Fibroblast of skin of abdomen (primary cell): ENCODE data around the gene FEM1B. TPM values are rescaled to one million over a fixed set of nuclear protein-coding genes. Genes with fewer than 3 reads are reported as not detected.
"Not testable (repeated sequence)": the region's sequence is repeated elsewhere in the genome, so short reads cannot be mapped to it uniquely, and the experiment has no call there.

Experiments used
- DNase-seq: peaks from one replicate; pipeline ENCODE4 v3.0.0-alpha.2; 2013
- polyA plus RNA-seq, 2 experiments: library from polyadenylated mRNA; unstranded; fragments of 120-200 nt; gene quantifications; one replicate each; pipeline ENCODE4 v1.2.1, GENCODE V29; 2013; ENCODE audit not compliant: insufficient read length in 2 of 2

FEM1B gene
- polyA plus RNA-seq (2013, experiment 1 of 2; ENCODE audit: insufficient read length): 38.1 TPM
- polyA plus RNA-seq (2013, experiment 2 of 2; ENCODE audit: insufficient read length): 41.1 TPM

DNA sequence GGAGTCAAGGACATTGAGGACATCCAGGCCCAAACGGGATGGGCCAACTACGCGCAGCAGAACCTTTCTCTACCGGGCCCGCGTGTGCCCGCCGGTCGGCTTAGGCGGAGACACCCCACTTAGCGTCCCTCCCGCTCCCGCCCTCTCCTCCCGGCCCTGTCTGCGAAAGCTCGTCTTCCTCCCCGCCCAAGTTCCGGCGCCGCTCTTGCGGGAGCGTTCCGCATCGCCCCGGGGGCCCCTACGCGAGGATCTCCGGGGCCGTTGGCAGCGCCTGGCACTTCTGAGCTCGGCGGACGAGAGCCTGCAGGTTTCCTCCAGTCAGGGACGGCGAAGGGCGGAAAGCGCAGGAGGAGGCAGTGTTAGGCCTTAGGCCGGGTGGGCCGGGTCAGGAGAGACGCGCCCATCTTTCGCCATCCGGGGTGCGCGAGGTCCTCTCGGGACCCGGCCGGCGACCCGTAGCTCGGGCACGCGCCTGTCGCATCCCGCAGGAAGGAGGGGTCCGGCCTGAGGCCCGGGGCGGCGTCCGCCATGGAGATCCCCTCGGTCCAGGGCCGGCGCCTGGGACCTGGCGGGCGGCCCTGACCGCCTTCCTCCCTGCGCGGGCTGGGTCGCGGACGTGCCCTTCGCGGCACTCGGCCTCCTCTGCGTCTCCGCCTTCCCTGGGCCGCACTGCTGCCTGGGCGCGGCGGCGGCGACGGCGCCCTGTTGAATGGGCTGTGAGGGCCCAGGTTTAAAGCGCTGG is at the start of gene FEM1B:
TSS of gene FEM1B (plus strand) at position 143 of the 742 bp plus-strand sequence. CDS start 673 bp downstream, outside the sequence.
- peak; percentile 93 for DNase-seq

DNA sequence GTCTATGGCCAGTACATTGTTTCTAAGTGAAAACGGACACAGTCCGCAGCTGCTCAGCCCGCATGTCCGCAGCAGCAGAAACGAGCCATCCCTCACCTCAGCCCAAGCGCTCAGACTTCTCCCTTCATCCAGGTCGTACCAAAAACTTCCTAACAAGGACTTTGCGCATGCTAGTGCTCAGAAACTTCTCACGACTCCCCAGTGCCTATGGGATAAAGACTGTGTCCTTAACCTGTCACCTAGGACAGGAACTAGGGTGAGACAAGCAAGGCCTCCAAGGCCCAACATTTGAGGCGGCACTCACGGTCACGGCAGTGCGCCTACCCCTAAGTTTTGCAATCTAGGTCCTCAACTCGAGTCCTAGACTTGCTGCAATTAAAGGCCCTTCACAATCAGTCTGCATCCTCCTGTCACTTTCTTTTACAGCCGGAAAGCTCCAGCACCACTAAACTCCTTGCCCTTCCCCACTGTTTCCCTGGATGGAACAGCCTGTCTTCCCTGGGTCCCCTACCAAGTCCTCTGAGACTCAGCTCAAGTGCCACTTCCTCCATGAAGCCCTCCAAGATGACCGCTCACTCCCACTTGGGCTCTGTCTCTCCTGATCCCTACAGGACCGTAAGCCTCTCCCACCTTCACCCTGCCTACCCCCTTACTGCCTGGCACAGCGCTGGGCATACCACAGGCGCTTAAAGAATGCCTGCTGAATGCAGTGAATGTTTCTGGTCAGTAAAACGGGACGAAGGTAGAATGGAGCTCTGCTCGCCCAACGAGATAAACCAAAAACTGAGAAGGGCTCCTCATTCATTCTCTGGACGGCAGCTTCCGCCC is 49.2 kb upstream of the FEM1B start:
- no peak for DNase-seq

GRCh38 chr15:68228971-68229385 is 48.6 kb upstream of the FEM1B start:
- DNase-seq: peak; percentile 21

- peak; percentile 81 for DNase-seq
Measured at GRCh38 chr15:68229386-68230156, 48.0 kb upstream of the FEM1B start, which contains the start of gene CLN6. CLN6 (minus strand) TSS chr15:68229728; CDS start chr15:68229584, 144 bp downstream.

GRCh38 chr15:68230157-68231100 is 47.1 kb upstream of the FEM1B start:
- no peak for DNase-seq

DNA sequence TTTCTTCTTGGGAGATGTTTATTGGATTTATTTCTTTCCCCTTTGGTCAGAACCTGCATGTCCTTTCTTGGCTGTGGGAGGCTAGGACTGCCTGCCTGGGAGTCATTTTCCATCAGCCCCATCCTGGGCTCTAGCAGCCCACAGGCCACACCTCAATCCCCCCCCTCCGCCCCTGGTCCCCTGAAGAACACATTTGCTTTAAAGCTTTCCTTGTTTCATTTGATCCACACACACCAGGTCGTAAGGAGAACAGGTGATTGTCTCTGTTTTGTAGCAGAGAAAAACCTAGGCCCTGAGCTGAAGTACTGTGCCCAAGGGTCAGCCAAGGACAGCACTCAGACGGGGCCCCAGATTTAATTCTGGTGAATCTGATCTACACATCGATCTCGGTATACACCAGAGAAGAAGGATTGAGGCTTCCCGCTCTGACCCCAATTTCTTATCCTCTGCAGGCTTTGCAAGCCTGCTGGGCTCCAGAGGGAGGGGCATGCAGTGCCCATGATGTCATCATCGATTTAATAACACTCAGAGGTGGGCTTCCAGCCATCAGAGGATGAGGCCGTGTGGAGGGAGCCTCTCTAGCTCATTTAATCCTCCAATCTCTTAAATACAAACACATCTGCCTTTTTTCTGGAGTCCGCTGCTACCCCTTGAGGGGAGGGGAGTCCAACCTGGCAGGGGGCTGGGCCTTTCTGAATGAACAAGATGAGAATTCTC is 46.3 kb upstream of the FEM1B start:
- no peak for DNase-seq

GRCh38 chr15:68232449-68232848 is 45.1 kb upstream of the FEM1B start:
- no peak for DNase-seq

GRCh38 chr15:68232937-68233336 is 44.6 kb upstream of the FEM1B start:
- DNase-seq: no peak

DNA sequence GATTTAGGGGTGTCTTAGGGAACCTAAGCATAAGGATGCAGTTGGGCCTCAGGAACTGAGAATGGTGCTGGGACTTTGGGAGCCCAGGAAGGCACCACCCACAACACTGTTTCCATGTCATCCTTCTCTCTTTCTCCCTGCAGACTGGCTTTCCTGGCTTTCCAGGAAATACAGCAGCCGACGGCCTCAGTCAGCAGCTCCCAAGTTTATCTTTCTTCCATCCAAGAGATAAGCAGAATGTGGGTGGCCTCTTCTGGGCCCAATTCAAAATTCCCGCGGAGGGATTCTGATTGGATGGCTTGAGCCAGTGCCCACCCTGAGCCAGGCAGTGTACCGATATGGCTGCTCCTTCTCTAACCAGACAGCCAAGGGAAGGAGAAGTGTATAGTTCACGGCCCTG is 43.5 kb upstream of the FEM1B start:
- DNase-seq: no peak

GRCh38 chr15:68234520-68234919 is 43.0 kb upstream of the FEM1B start:
- not testable (repeated sequence) for DNase-seq

GRCh38 chr15:68235022-68235421 is 42.5 kb upstream of the FEM1B start:
- DNase-seq: no peak

DNA sequence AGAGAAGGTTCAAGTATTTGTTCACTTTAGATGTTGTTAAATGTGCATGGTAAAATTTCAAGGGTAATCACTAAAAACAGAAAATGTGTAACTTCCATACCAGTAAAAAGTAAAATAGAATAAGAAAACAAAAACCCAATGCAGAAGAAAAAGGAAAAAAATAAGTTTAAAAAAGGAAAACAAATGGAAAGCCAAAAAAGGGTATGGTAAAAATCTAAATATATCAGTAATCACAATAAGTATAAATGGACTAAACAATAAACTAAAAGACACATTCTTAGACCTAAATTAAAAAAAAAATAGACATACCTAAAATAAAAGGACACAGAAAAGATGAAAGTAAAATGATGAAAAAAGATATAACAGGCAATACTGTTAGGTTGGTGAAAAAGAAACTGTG is 38.5 kb upstream of the FEM1B start:
- no peak for DNase-seq

DNA sequence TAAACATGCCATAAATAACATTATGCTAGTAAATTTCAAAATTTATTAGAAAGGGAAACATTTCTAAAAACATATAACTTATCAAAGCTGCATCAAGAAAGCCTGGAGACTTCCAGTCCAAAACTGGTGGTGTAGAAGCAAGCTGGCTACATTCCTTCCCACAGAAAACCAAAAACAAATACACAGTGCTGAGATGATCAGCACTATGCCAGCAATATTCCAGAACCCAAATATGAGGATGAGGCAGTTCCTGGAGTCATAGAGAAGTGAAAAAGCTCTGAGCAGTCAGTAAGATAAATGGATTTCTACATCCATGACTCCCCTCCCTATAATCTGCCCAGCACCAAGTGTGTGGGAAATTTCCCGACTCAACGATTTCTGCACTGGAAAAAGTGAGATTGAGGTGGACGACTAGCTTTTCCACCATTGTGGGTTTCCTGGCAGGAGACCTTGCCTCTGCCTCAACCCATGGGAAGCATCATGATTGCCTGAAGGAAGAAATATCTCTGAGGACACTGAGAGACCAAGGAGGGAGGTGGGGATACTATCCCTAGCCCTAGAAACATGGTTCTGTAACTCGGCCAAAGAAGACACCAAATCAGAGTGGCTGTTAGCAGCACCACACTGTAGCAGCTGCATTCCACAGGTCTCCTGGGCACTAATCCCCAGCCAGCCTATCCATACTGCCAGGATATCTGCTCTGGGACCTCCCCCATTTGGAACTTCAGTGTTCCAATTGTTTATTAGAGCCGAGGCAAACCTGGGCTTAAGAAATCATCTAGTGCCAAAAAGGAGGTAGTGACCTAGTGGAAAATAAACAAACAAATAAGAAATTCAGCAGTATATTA is 36.2 kb upstream of the FEM1B start:
- no peak for DNase-seq

- DNase-seq: no peak
Measured at GRCh38 chr15:68244235-68244634, 33.3 kb upstream of the FEM1B start.

DNA sequence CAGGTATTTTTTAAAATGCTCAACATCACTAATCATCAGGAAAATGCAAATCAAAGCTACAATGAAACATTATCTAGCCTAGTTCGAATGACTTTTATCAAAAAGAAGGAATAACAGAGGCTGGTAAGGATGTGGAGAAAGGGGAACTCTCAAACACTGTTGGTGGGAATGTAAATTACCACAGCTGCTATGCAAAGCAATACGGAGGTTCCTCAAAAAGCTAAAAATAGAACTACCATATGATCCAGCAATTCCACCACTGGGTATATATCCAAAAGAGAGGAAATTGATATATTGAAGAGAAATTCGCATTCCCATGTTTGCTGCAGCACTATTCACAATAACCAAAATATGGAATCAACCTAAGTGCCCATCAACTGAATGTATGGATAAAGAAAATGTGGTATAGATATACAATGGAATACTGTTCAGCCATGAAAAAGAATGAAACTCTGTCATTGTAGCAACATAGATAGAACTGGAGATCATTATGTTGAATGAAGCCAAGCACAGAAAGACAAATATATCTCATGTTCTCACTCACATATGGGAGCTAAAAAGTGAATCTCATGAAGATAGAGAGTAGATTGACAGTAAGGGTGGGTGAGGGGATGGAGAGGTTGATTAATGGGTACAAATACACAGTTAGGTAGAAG is 28.4 kb upstream of the FEM1B start:
- DNase-seq: no peak

DNA sequence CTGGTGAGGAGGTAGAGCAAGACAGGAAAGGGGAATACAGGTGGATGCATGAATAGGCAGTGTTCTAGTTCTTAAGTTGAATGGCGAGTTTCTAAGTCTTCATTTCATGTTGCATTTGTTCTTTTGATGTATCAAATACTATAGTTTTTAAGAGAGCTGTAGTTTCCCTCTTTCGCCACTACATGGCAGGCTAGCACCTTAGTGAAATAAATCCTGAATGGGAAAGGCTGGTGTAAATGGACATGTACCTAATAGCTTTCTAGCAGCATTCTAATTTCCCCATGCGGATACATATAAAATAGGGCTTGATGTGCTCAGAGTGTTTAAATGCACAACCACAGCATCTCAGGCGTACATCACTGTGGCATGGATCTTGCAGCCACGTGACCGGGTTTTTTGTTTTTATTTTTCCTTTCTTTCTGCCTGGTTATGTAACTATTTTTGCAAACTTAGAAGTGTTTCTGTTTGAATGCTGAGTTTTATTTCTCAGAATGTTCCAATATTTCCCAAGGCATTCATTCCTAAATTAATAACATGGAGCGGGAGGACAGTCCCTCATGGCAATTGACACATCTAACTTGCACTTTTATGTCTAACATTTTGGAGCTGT is 24.5 kb upstream of the FEM1B start:
- DNase-seq: peak; percentile 80

- DNase-seq: peak; percentile 81
Measured at GRCh38 chr15:68256675-68257450, 20.7 kb upstream of the FEM1B start.

DNA sequence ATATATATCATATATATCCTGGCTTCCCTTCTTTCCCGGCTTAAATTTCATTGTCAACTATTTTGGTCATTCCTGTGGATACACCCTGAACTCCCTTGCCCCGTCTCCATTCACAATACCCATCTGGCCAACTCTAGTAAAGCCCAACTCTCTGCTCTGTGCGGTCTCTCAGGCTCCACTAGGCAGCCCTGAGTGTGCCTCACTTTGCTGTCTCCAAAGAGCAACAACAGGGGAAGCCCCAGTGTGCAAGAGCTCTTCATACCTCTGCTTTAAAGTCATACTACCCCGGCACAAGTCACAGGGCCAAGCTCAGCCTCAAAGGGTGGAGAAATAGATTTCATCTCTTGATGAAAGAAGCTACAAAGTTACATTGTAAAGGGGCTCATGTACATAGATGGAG is 18.9 kb upstream of the FEM1B start:
- no peak for DNase-seq
